PC-3 (cell line): ENCODE results near the gene PLA2G2D. TPM values are rescaled to one million over a fixed set of nuclear protein-coding genes. Genes with fewer than 3 reads are reported as not detected.
A peak's percentile ranks its signal among the peaks of the same experiment; 100 is the strongest.

Source experiments
- ATAC-seq: fragments of 200-7000 bp; cut with Tn5 transposase; 2 replicates; pipeline ENCODE4 v1.9.1; 2020; ENCODE audit warnings: mild to moderate bottlenecking, moderate library complexity
- BruUV-seq: library from RNA; stranded (reverse); fragments of 400-500 nt; replicated peaks from 2 replicates; lab custom pipeline; 2021; lab: Mats Ljungman, UMichigan
- CTCF ChIA-PET: fragments of 300-600 bp; sonication (Branson Sonifier 250); formaldehyde crosslinking; loops from one replicate; lab custom pipeline; 2022; ENCODE audit warnings: antibody characterized with exemption; lab: Charles Lee
- POLR2A ChIA-PET: fragments of 300-600 bp; sonication (Branson Sonifier 250); formaldehyde crosslinking; loops from one replicate; lab custom pipeline; 2022; ENCODE audit warnings: antibody characterized with exemption; ENCODE audit not compliant: unreplicated experiment; lab: Charles Lee
- DNase-seq: peaks from one replicate; pipeline ENCODE4 v3.0.0-alpha.2; 2015
- H2AFZ ChIP-seq: fragments of 300-600 bp; sonication (generic); 2 replicates; pipeline ENCODE4 v1.6.0; 2016; ENCODE audit warnings: antibody characterized with exemption, low read length
- H3F3A ChIP-seq: fragments of 300-600 bp; sonication (generic); one replicate; pipeline ENCODE4 v1.6.0; 2017; ENCODE audit warnings: antibody characterized with exemption, low read length, control low read depth, mild to moderate bottlenecking; ENCODE audit not compliant: unreplicated experiment
- H3K27ac ChIP-seq: fragments of 300-600 bp; sonication (generic); 2 replicates; pipeline ENCODE4 v1.5.1; 2016; ENCODE audit warnings: mild to moderate bottlenecking, low read length
- H3K27me3 ChIP-seq: fragments of 300-600 bp; sonication (generic); 2 replicates; pipeline ENCODE4 v1.6.1; 2016; ENCODE audit warnings: low read length, mixed read lengths
- H3K36me3 ChIP-seq: fragments of 300-600 bp; sonication (generic); 2 replicates; pipeline ENCODE4 v1.6.1; 2016; ENCODE audit warnings: low read depth, mixed run types, low read length, mixed read lengths
- H3K4me1 ChIP-seq: fragments of 300-600 bp; sonication (generic); 2 replicates; pipeline ENCODE4 v1.5.1; 2016; ENCODE audit warnings: low read length; ENCODE audit not compliant: insufficient read depth
- H3K4me2 ChIP-seq: fragments of 300-600 bp; sonication (generic); 2 replicates; pipeline ENCODE4 v1.6.0; 2016; ENCODE audit warnings: low read length
- H3K4me3 ChIP-seq: fragments of 300-600 bp; sonication (generic); 2 replicates; pipeline ENCODE4 v1.5.1; 2016; ENCODE audit warnings: mild to moderate bottlenecking, low read length, mixed read lengths
- H3K79me2 ChIP-seq: fragments of 300-600 bp; sonication (generic); 2 replicates; pipeline ENCODE4 v1.6.1; 2017; ENCODE audit warnings: low read length, mixed read lengths
- H3K9ac ChIP-seq: fragments of 300-600 bp; sonication (generic); 2 replicates; pipeline ENCODE4 v1.6.0; 2016; ENCODE audit warnings: mild to moderate bottlenecking, low read length
- H3K9me2 ChIP-seq: fragments of 300-600 bp; sonication (generic); replicated peaks from 2 replicates; pipeline ENCODE4 v1.6.1; 2016; ENCODE audit warnings: mixed run types, low read length, mixed read lengths
- H3K9me3 ChIP-seq: fragments of 300-600 bp; sonication (generic); 2 replicates; pipeline ENCODE4 v1.6.1; 2016; ENCODE audit warnings: low read length, mixed read lengths
- H4K20me1 ChIP-seq: fragments of 300-600 bp; sonication (generic); 2 replicates; pipeline ENCODE4 v1.6.1; 2016; ENCODE audit warnings: low read length, mixed read lengths
- CTCF ChIP-seq: fragments of 300-600 bp; sonication (generic); conservative IDR thresholded peaks from 2 replicates; pipeline ENCODE4 v1.5.1; 2017; ENCODE audit warnings: antibody characterized with exemption, low read depth, mild to moderate bottlenecking, low read length
- EZH2 ChIP-seq: fragments of 300-600 bp; sonication (generic); IDR thresholded peaks from one replicate; pipeline ENCODE4 v1.6.1; 2017; ENCODE audit warnings: antibody characterized with exemption, mild to moderate bottlenecking, low read length; ENCODE audit not compliant: unreplicated experiment
- EZH2phosphoT487 ChIP-seq: fragments of 300-600 bp; sonication (generic); IDR thresholded peaks from 2 replicates; pipeline ENCODE4 v1.6.1; 2018; ENCODE audit warnings: mild to moderate bottlenecking, antibody characterized with exemption, low read length, borderline replicate concordance
- intact Hi-C: fragments of 100-400 bp; cut with micrococcal nuclease; formaldehyde crosslinking; loops from 2 replicates; pipeline ENCODE4 v1.9.0; 2023
- total RNA-seq: library from RNA; depleted of rRNA; stranded (reverse); fragments of >200 nt; gene quantifications from 2 replicates; pipeline ENCODE4 v1.2.3, GENCODE V29; 2014

Gene PLA2G2D
- total RNA-seq, 1 experiment from 2014 or later = not detected

DNA sequence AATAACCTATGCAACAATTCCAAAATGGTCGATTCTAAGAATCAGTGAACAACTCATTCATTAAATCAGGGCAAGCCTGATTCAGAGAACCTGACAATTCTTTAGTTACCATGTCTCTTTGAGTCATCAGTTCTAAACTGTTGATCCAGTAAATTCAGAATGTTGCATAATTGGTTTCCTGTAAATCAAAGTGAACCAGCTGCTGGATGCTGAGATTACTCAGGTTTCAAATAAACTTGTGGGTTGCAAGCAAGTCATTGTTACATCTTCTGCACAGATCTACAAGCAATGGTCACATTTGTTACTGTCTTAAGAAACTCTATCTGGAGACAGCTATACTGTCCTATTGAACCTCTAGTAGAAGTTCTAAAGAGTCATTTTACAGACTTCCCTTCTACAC is 16.5 kb downstream of the PLA2G2D start:
- no peak overlapping the region for H3K4me3 ChIP-seq
- peaks cover 4% of the 10 kb centered on the region for H3F3A ChIP-seq
- no peaks in the 10 kb centered on the region for H3K79me2 ChIP-seq
- H3K4me1 ChIP-seq = peaks cover 31% of the 10 kb centered on the region
- no peaks in the 10 kb centered on the region for H4K20me1 ChIP-seq
- BruUV-seq = no TSS peak
- H3K9ac ChIP-seq = no peak overlapping the region
- intact Hi-C loops = loop anchor here (1.0 to 5.0 kb wide), 4 partner anchors 109 to 389 kb away; partner anchors contain the start of gene PLA2G2A
- ATAC-seq = peak; percentile 60
- ChIA-PET POLR2A (no interaction called here), CTCF (no interaction called here)
- TF ChIP-seq EZH2phosphoT487 (no peak), CTCF (no peak), EZH2 (no peak)
- no peaks in the 10 kb centered on the region for H3K36me3 ChIP-seq
- H3K27ac ChIP-seq = peak overlapping the region; percentile 28; the same call in 1 of the 2 replicates
- H3K4me2 ChIP-seq = no peak overlapping the region
- no peaks in the 10 kb centered on the region for H3K27me3 ChIP-seq
- no peak overlapping the region for H2AFZ ChIP-seq
- no peaks in the 10 kb centered on the region for H3K9me2 ChIP-seq
- no peaks in the 10 kb centered on the region for H3K9me3 ChIP-seq
- peak; percentile 90 for DNase-seq

DNA sequence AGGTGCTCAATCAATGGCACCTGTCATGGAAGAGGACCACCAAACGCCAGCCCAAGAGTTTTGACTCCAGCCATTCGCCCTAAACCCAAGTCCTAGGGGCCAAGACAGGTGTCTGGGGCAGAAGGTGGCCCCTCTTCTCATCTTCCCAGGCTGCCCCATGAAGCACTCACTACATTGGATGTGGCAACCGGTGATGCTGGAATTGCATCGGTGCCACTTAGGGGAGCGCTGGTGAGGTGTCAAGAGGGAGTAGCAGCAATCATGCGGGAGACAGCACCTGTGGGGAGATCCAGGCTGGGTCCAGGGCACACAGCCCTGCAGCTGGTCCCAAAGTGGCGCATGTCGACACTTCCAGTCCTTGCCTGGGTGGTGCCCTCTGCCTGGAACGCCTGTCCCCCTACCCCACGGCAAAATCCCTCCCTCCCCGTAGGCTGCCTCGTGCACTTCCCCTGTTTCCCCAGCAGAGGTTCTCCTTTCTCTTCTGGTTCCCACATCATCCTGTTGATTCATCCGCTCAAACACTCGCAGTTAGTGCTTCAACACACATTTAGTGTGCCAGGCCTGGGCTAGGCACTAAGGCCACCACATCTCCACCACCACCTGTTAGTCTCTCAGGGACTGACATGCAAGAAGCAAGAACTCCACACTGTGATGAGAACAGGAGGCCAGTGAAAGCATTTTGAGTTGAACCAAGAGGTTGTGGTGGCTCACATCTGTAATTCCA is 18.5 kb downstream of the PLA2G2D start:
- CTCF ChIA-PET = no interaction called here
- no peaks in the 10 kb centered on the region for H3K9me3 ChIP-seq
- BruUV-seq = no TSS peak
- H3K27ac ChIP-seq = no peak overlapping the region
- no peaks in the 10 kb centered on the region for H3K27me3 ChIP-seq
- H3K4me1 ChIP-seq = peaks cover 24% of the 10 kb centered on the region
- H3F3A ChIP-seq = peaks cover 4% of the 10 kb centered on the region
- no peaks in the 10 kb centered on the region for H3K36me3 ChIP-seq
- H3K9ac ChIP-seq = no peak overlapping the region
- POLR2A ChIA-PET = no interaction called here
- H3K79me2 ChIP-seq = no peaks in the 10 kb centered on the region
- no peak overlapping the region for H3K4me3 ChIP-seq
- DNase-seq (peak; percentile 77), ATAC-seq (peak; percentile 79)
- H2AFZ ChIP-seq = no peak overlapping the region
- intact Hi-C loops = loop anchor here (1.0 to 5.0 kb wide), 5 partner anchors 52 to 392 kb away; partner anchors contain the start of gene PLA2G2A
- H3K4me2 ChIP-seq = no peak overlapping the region
- no peaks in the 10 kb centered on the region for H4K20me1 ChIP-seq
- TF ChIP-seq CTCF (peak; percentile 86), EZH2 (no peak), EZH2phosphoT487 (no peak)
- H3K9me2 ChIP-seq = no peaks in the 10 kb centered on the region

- Histone ChIP-seq H3K9ac (no peak overlapping the region), H3K27ac (no peak overlapping the region), H3K9me3 (no peaks in the 10 kb centered on the region), H2AFZ (no peak overlapping the region), H3K4me3 (no peak overlapping the region), H3K4me1 (peaks cover 20% of the 10 kb centered on the region), H3K4me2 (no peak overlapping the region), H3K79me2 (no peaks in the 10 kb centered on the region), H3K9me2 (no peaks in the 10 kb centered on the region), H3K27me3 (no peaks in the 10 kb centered on the region), H3K36me3 (no peaks in the 10 kb centered on the region), H4K20me1 (no peaks in the 10 kb centered on the region), H3F3A (peaks cover 4% of the 10 kb centered on the region)
- ATAC-seq (no peak), DNase-seq (no peak)
- no TSS peak for BruUV-seq
- TF ChIP-seq EZH2 (no peak), EZH2phosphoT487 (no peak), CTCF (no peak)
- ChIA-PET POLR2A (no interaction called here), CTCF (no interaction called here)
- intact Hi-C loops = no loop called here
Observed at GRCh38 chr1:20099533-20099932, 19.8 kb downstream of the PLA2G2D start.
